Stimulated activated CD4-positive, alpha-beta T cell treated with anti-CD3 and anti-CD28 coated beads, Interleukin-15, amount 100 ng/mL, for 1 hour (primary cell): ENCODE results near the gene CNNM4.

Experiments used
- DNase-seq, 2 donors: peaks; one replicate each; pipeline ENCODE4 v3.0.0-alpha.2; 2020; ENCODE audit warnings: low read depth in 1 of 2, low spot score in 1 of 2

The CNNM4 gene

GRCh38 chr2:96857667-96858372, 97.1 kb downstream of the CNNM4 start, which contains the start of gene ANKRD39:
ANKRD39 (minus strand) TSS chr2:96858016; CDS start chr2:96857987, 29 bp downstream.
- peak; percentile 95 to 96 for DNase-seq

GRCh38 chr2:96859099-96859649, 98.5 kb downstream of the CNNM4 start:
- no peak for DNase-seq

- DNase-seq: no peak
Observed at GRCh38 chr2:96859681-96860064, 99.0 kb downstream of the CNNM4 start.

GRCh38 chr2:96860065-96861029, 99.6 kb downstream of the CNNM4 start:
- no peak for DNase-seq

- no peak for DNase-seq
Observed at GRCh38 chr2:96861074-96861473, 100.4 kb downstream of the CNNM4 start.
